Renal pelvis (tissue), 4 donors: ENCODE data around the gene PLCB1. TPM values are rescaled to one million over a fixed set of nuclear protein-coding genes. Genes with fewer than 3 reads are reported as not detected.

Source experiments
- DNase-seq: peaks from one replicate; pipeline ENCODE4 v3.0.0-alpha.2; 2013
- polyA plus RNA-seq, 3 donors: library from polyadenylated mRNA; unstranded; fragments of 120-200 nt; gene quantifications; one replicate each; pipeline ENCODE4 v1.2.1, GENCODE V29; 2013; ENCODE audit not compliant: insufficient read length in 3 of 3

PLCB1 gene
- polyA plus RNA-seq, 3 donors, result 35.7 to 37.7 (median 36.9) TPM

- no peak for DNase-seq
Observed at GRCh38 chr20:8208226-8208625, 76.2 kb downstream of the PLCB1 start.

- no peak for DNase-seq
Observed at GRCh38 chr20:8209061-8209460, 77.0 kb downstream of the PLCB1 start.

- DNase-seq, result no peak
Observed at GRCh38 chr20:8210749-8211148, 78.7 kb downstream of the PLCB1 start.

- DNase-seq, result no peak
Observed at GRCh38 chr20:8212286-8212685, 80.2 kb downstream of the PLCB1 start.

GRCh38 chr20:8213270-8213669, 81.2 kb downstream of the PLCB1 start:
- DNase-seq, result no peak

- no peak for DNase-seq
Observed at GRCh38 chr20:8213831-8214587, 81.9 kb downstream of the PLCB1 start.

GRCh38 chr20:8215361-8215781, 83.3 kb downstream of the PLCB1 start:
- peak; percentile 49 for DNase-seq

GRCh38 chr20:8216375-8217200, 84.5 kb downstream of the PLCB1 start:
- DNase-seq, result no peak

GRCh38 chr20:8218861-8219260, 86.8 kb downstream of the PLCB1 start:
- no peak for DNase-seq

GRCh38 chr20:8219403-8219802, 87.3 kb downstream of the PLCB1 start:
- DNase-seq, result no peak

GRCh38 chr20:8220716-8221115, 88.7 kb downstream of the PLCB1 start:
- DNase-seq, result no peak

- no peak for DNase-seq
Observed at GRCh38 chr20:8221887-8222419, 89.9 kb downstream of the PLCB1 start.

GRCh38 chr20:8223091-8223870, 91.2 kb downstream of the PLCB1 start:
- DNase-seq, result no peak

- DNase-seq, result no peak
Observed at GRCh38 chr20:8225658-8226057, 93.6 kb downstream of the PLCB1 start.

GRCh38 chr20:8226106-8226505, 94.0 kb downstream of the PLCB1 start:
- no peak for DNase-seq

GRCh38 chr20:8227293-8227692, 95.2 kb downstream of the PLCB1 start:
- no peak for DNase-seq

GRCh38 chr20:8228315-8228714, 96.2 kb downstream of the PLCB1 start:
- no peak for DNase-seq

GRCh38 chr20:8229090-8229489, 97.0 kb downstream of the PLCB1 start:
- DNase-seq, result no peak

GRCh38 chr20:8231038-8231437, 99.0 kb downstream of the PLCB1 start:
- no peak for DNase-seq

- DNase-seq, result no peak
Observed at GRCh38 chr20:8232332-8232731, 100.3 kb downstream of the PLCB1 start.

GRCh38 chr20:8234580-8234979, 102.5 kb downstream of the PLCB1 start:
- DNase-seq, result no peak

- no peak for DNase-seq
Observed at GRCh38 chr20:8242066-8242465, 110.0 kb downstream of the PLCB1 start.
